Neural progenitor cell (in vitro differentiated cells): Measurements from ENCODE around the gene ADGRV1. TPM values are rescaled to one million over a fixed set of nuclear protein-coding genes. Genes with fewer than 3 reads are reported as not detected.

Experiments
- DNase-seq: peaks from one replicate; pipeline ENCODE4 v3.0.0-alpha.2; 2016; ENCODE audit warnings: low spot score
- H2AFZ ChIP-seq: fragments of 200-600 bp; sonication (generic); replicated peaks from 2 replicates; pipeline ENCODE4 v1.6.1; 2016; ENCODE audit warnings: antibody characterized with exemption
- H3F3A ChIP-seq: fragments of 200-600 bp; sonication (generic); 2 replicates; pipeline ENCODE4 v1.6.1; 2016; ENCODE audit warnings: antibody characterized with exemption, low read depth
- H3K27ac ChIP-seq: fragments of 200-600 bp; sonication (generic); 2 replicates; pipeline ENCODE4 v1.5.1; 2016; ENCODE audit warnings: mild to moderate bottlenecking
- H3K27me3 ChIP-seq: fragments of 200-600 bp; sonication (generic); 2 replicates; pipeline ENCODE4 v1.6.1; 2016; ENCODE audit warnings: mild to moderate bottlenecking, moderate library complexity
- H3K36me3 ChIP-seq: fragments of 200-600 bp; sonication (generic); 2 replicates; pipeline ENCODE4 v1.5.1; 2016
- H3K4me1 ChIP-seq: fragments of 200-600 bp; sonication (generic); 2 replicates; pipeline ENCODE4 v1.6.1; 2016; ENCODE audit warnings: mixed run types
- H3K4me2 ChIP-seq: fragments of 200-600 bp; sonication (generic); 2 replicates; pipeline ENCODE4 v1.6.1; 2016
- H3K4me3 ChIP-seq: fragments of 200-600 bp; sonication (generic); 2 replicates; pipeline ENCODE4 v1.5.1; 2016
- H3K79me2 ChIP-seq: fragments of 200-600 bp; sonication (generic); 2 replicates; pipeline ENCODE4 v1.6.1; 2016; ENCODE audit warnings: low read depth
- H3K9ac ChIP-seq: fragments of 200-600 bp; sonication (generic); 2 replicates; pipeline ENCODE4 v1.6.1; 2016
- H3K9me3 ChIP-seq: fragments of 200-600 bp; sonication (generic); 2 replicates; pipeline ENCODE4 v1.5.1; 2016; ENCODE audit warnings: low read depth
- H4K20me1 ChIP-seq: fragments of 200-600 bp; sonication (generic); 2 replicates; pipeline ENCODE4 v1.6.1; 2016; ENCODE audit warnings: low read depth
- H3K27ac Mint-ChIP-seq: 3 replicates; pipeline ENCODE4 v1.8.0; 2021; ENCODE audit warnings: mixed read lengths
- H3K27me3 Mint-ChIP-seq: 2 replicates; pipeline ENCODE4 v1.8.0; 2022; ENCODE audit warnings: low read depth, mild to moderate bottlenecking, inconsistent platforms, moderate library complexity, mixed read lengths; ENCODE audit not compliant: insufficient read depth
- H3K36me3 Mint-ChIP-seq: 3 replicates; pipeline ENCODE4 v1.8.0; 2021; ENCODE audit warnings: mixed read lengths
- H3K4me1 Mint-ChIP-seq: 3 replicates; pipeline ENCODE4 v1.8.0; 2021; ENCODE audit warnings: mixed read lengths
- H3K4me3 Mint-ChIP-seq: 3 replicates; pipeline ENCODE4 v1.8.0; 2021; ENCODE audit warnings: mild to moderate bottlenecking, moderate library complexity, mixed read lengths
- H3K9me3 Mint-ChIP-seq: 3 replicates; pipeline ENCODE4 v1.8.0; 2020; ENCODE audit warnings: mixed read lengths
- CTCF ChIP-seq: fragments of 200-600 bp; sonication (generic); IDR thresholded peaks from 2 replicates; pipeline ENCODE4 v1.5.1; 2017; ENCODE audit warnings: antibody characterized with exemption, mild to moderate bottlenecking
- EZH2 ChIP-seq: fragments of 200-600 bp; sonication (generic); IDR thresholded peaks from 2 replicates; pipeline ENCODE4 v1.6.1; 2017; ENCODE audit warnings: antibody characterized with exemption, mild to moderate bottlenecking, moderate library complexity
- EZH2phosphoT487 ChIP-seq: fragments of 200-600 bp; sonication (generic); IDR thresholded peaks from 2 replicates; pipeline ENCODE4 v1.6.1; 2017; ENCODE audit warnings: antibody characterized with exemption
- total RNA-seq: library from RNA; depleted of rRNA; stranded (reverse); fragments of >200 nt; gene quantifications from 2 replicates; pipeline ENCODE4 v1.2.3, GENCODE V29; 2015; ENCODE audit warnings: low replicate concordance

Gene ADGRV1
- total RNA-seq, 1 donor from 2014 or later = 151 TPM

GRCh38 chr5:90853750-90854149 lies 295.2 kb downstream of the ADGRV1 start:
- no peaks in the 10 kb centered on the region for H3K27me3 ChIP-seq
- no peaks in the 10 kb centered on the region for H3K9me3 Mint-ChIP-seq
- H3K4me1 Mint-ChIP-seq = no peaks in the 10 kb centered on the region

GRCh38 chr5:90854169-90854568 lies 295.6 kb downstream of the ADGRV1 start:
- no peaks in the 10 kb centered on the region for H3K9me3 ChIP-seq
- no peak overlapping the region for H3K4me3 Mint-ChIP-seq
- H3K4me2 ChIP-seq = no peak overlapping the region
- TF ChIP-seq CTCF (no peak), EZH2 (no peak), EZH2phosphoT487 (no peak)
- no peaks in the 10 kb centered on the region for H4K20me1 ChIP-seq
- H3K79me2 ChIP-seq = no peaks in the 10 kb centered on the region
- H3K27me3 ChIP-seq = no peaks in the 10 kb centered on the region
- peaks cover 12% of the 10 kb centered on the region for H3K4me1 ChIP-seq
- H3K9me3 Mint-ChIP-seq = no peaks in the 10 kb centered on the region
- H3K27ac Mint-ChIP-seq = no peak overlapping the region
- no peak for DNase-seq
- H3F3A ChIP-seq = no peaks in the 10 kb centered on the region
- no peak overlapping the region for H3K4me3 ChIP-seq
- no peak overlapping the region for H2AFZ ChIP-seq
- H3K27ac ChIP-seq = no peak overlapping the region
- H3K36me3 ChIP-seq = no peaks in the 10 kb centered on the region
- no peaks in the 10 kb centered on the region for H3K27me3 Mint-ChIP-seq
- no peaks in the 10 kb centered on the region for H3K4me1 Mint-ChIP-seq
- peaks cover 7% of the 10 kb centered on the region for H3K36me3 Mint-ChIP-seq
- H3K9ac ChIP-seq = no peak overlapping the region

More at GRCh38 chr5:90853750-90854149, 295.2 kb downstream of the ADGRV1 start:
- TF ChIP-seq EZH2phosphoT487 = no peak
- TF ChIP-seq CTCF = no peak
- no peak for TF ChIP-seq EZH2
- Histone ChIP-seq H3K9ac (no peak overlapping the region), H3K4me2 (no peak overlapping the region), H3K9me3 (no peaks in the 10 kb centered on the region), H3K36me3 (no peaks in the 10 kb centered on the region), H2AFZ (no peak overlapping the region), H4K20me1 (no peaks in the 10 kb centered on the region), H3K79me2 (no peaks in the 10 kb centered on the region), H3K27ac (no peak overlapping the region), H3K4me1 (peaks cover 12% of the 10 kb centered on the region), H3F3A (no peaks in the 10 kb centered on the region), H3K4me3 (no peak overlapping the region)
- Mint-ChIP-seq H3K4me3 (no peak overlapping the region), H3K27ac (no peak overlapping the region), H3K36me3 (peaks cover 7% of the 10 kb centered on the region), H3K27me3 (no peaks in the 10 kb centered on the region)
- DNase-seq = no peak

- Histone ChIP-seq H3K27ac (peak overlapping the region; percentile 36), H3K36me3 (no peaks in the 10 kb centered on the region), H2AFZ (no peak overlapping the region), H3K27me3 (no peaks in the 10 kb centered on the region), H4K20me1 (no peaks in the 10 kb centered on the region), H3K4me2 (no peak overlapping the region), H3F3A (no peaks in the 10 kb centered on the region), H3K9ac (no peak overlapping the region), H3K4me3 (no peak overlapping the region), H3K4me1 (peaks cover 4% of the 10 kb centered on the region), H3K9me3 (no peaks in the 10 kb centered on the region), H3K79me2 (no peaks in the 10 kb centered on the region)
- peaks cover 7% of the 10 kb centered on the region for H3K36me3 Mint-ChIP-seq
- no peak for DNase-seq
- H3K27me3 Mint-ChIP-seq = no peaks in the 10 kb centered on the region
- no peak overlapping the region for H3K27ac Mint-ChIP-seq
- no peaks in the 10 kb centered on the region for H3K9me3 Mint-ChIP-seq
- H3K4me1 Mint-ChIP-seq = no peaks in the 10 kb centered on the region
- no peak for TF ChIP-seq CTCF
- TF ChIP-seq EZH2phosphoT487 = no peak
- no peak for TF ChIP-seq EZH2
- no peak overlapping the region for H3K4me3 Mint-ChIP-seq
Observed at GRCh38 chr5:90855296-90856010, 296.9 kb downstream of the ADGRV1 start.
